Liver (tissue), 9 donors: ENCODE results near the gene CDC42EP3. TPM values are rescaled to one million over a fixed set of nuclear protein-coding genes. Genes with fewer than 3 reads are reported as not detected.

Experiments used
- DNase-seq: peaks from one replicate; pipeline ENCODE4 v3.0.0-alpha.2; 2017; ENCODE audit warnings: low spot score
- H3K27ac ChIP-seq, 2 donors: one replicate each; pipeline ENCODE4 v1.7.0; 2013; ENCODE audit warnings: inconsistent platforms in 2 of 2, low read length in 2 of 2, control low read depth in 1 of 2, low read depth in 1 of 2, mild to moderate bottlenecking in 1 of 2
- H3K27me3 ChIP-seq, 4 donors: one replicate each; pipeline versions ENCODE4 v1.6.1 to v1.7.0; 2013; ENCODE audit warnings: low read length in 3 of 4, inconsistent platforms in 1 of 4, mild to moderate bottlenecking in 1 of 4, moderate library complexity in 1 of 4; ENCODE audit not compliant: control insufficient read depth in 4 of 4, insufficient read depth in 4 of 4
- H3K36me3 ChIP-seq, 4 donors: one replicate each; pipeline versions ENCODE4 v1.6.1 to v1.7.0; 2013; ENCODE audit warnings: low read length in 3 of 4, mild to moderate bottlenecking in 3 of 4, low read depth in 1 of 4, moderate library complexity in 1 of 4; ENCODE audit not compliant: control insufficient read depth in 4 of 4, insufficient read depth in 3 of 4
- H3K4me1 ChIP-seq, 4 donors: one replicate each; pipeline versions ENCODE4 v1.6.1 to v1.7.0; 2013; ENCODE audit warnings: low read length in 3 of 4, mild to moderate bottlenecking in 3 of 4, moderate library complexity in 1 of 4; ENCODE audit not compliant: control insufficient read depth in 4 of 4, insufficient read depth in 4 of 4
- H3K4me3 ChIP-seq, 3 donors: one replicate each; pipeline versions ENCODE4 v1.6.1 to v1.7.0; 2013; ENCODE audit warnings: low read length in 3 of 3, control low read depth in 1 of 3, low read depth in 1 of 3, mild to moderate bottlenecking in 1 of 3
- H3K9ac ChIP-seq, 2 donors: one replicate each; pipeline ENCODE4 v1.7.0; 2013; ENCODE audit warnings: low read length in 2 of 2, mild to moderate bottlenecking in 2 of 2, moderate library complexity in 2 of 2, control low read depth in 1 of 2, low read depth in 1 of 2
- H3K9me3 ChIP-seq, 4 donors: one replicate each; pipeline versions ENCODE4 v1.6.1 to v1.7.0; 2013; ENCODE audit warnings: low read length in 3 of 4; ENCODE audit not compliant: control insufficient read depth in 4 of 4
- CTCF ChIP-seq: fragments of 150-350 bp; IDR thresholded peaks from 2 replicates; pipeline ENCODE4 v1.5.1; 2017; ENCODE audit warnings: improper control_type of control experiment, low read depth, low read length; ENCODE audit not compliant: missing input control
- EGR1 ChIP-seq, 2 donors: IDR thresholded peaks; 2 replicates each; pipeline ENCODE4 v1.6.1; 2016 to 2018; ENCODE audit warnings: antibody characterized with exemption in 2 of 2, low read depth in 2 of 2
- FOXA1 ChIP-seq: IDR thresholded peaks from 2 replicates; pipeline ENCODE4 v1.6.1; 2016; ENCODE audit warnings: antibody characterized with exemption
- FOXA2 ChIP-seq: IDR thresholded peaks from 2 replicates; pipeline ENCODE4 v1.6.1; 2016; ENCODE audit warnings: antibody characterized with exemption
- GABPA ChIP-seq, 2 donors: IDR thresholded peaks in 1 of 2; conservative IDR thresholded peaks in 1 of 2; 2 replicates each; pipeline ENCODE4 v1.6.1; 2016; ENCODE audit warnings: antibody characterized with exemption in 2 of 2, mild to moderate bottlenecking in 1 of 2, moderate library complexity in 1 of 2
- HNF4A ChIP-seq, 2 donors: conservative IDR thresholded peaks; 2 replicates each; pipeline ENCODE4 v1.6.1; 2016; ENCODE audit warnings: antibody characterized with exemption in 2 of 2, mild to moderate bottlenecking in 2 of 2
- HNF4G ChIP-seq: IDR thresholded peaks from 2 replicates; pipeline ENCODE4 v1.6.1; 2016; ENCODE audit warnings: antibody characterized with exemption
- JUND ChIP-seq, 2 donors: IDR thresholded peaks; 2 replicates each; pipeline ENCODE4 v1.6.1; 2016; ENCODE audit warnings: antibody characterized with exemption in 2 of 2
- MAX ChIP-seq: IDR thresholded peaks from 2 replicates; pipeline ENCODE4 v1.6.1; 2016; ENCODE audit warnings: antibody characterized with exemption
- NR2F2 ChIP-seq: IDR thresholded peaks from 2 replicates; pipeline ENCODE4 v1.6.1; 2016; ENCODE audit warnings: antibody characterized with exemption
- REST ChIP-seq: IDR thresholded peaks from 2 replicates; pipeline ENCODE4 v1.6.1; 2016; ENCODE audit warnings: antibody characterized with exemption, mild to moderate bottlenecking
- RXRA ChIP-seq, 2 donors: IDR thresholded peaks; 2 replicates each; pipeline ENCODE4 v1.6.1; 2017 to 2018; ENCODE audit warnings: antibody characterized with exemption in 2 of 2, mild to moderate bottlenecking in 1 of 2
- YY1 ChIP-seq: IDR thresholded peaks from 2 replicates; pipeline ENCODE4 v1.6.1; 2016; ENCODE audit warnings: antibody characterized with exemption, mild to moderate bottlenecking
- WGBS: extraction: QIAGEN DNeasy Blood & Tissue Kit; methylation state at CpG from one replicate; pipeline ENCODE4 v1.1.7; 2013; 5-methylcytosine and 5-hydroxymethylcytosine counted together
- polyA plus RNA-seq, 2 donors: library from polyadenylated mRNA; stranded (reverse) in 1 of 2; unstranded in 1 of 2; fragments of 200-250 nt in 1 of 2; fragments of >200 nt in 1 of 2; fragmentation: Nextera tagmentation in 1 of 2; extraction: Ambion mirVana in 1 of 2; gene quantifications; one replicate each; pipeline versions ENCODE4 v1.2.1 to v1.2.3, GENCODE V29; 2013 to 2015
- total RNA-seq, 2 donors: library from RNA; depleted of rRNA; stranded (reverse); fragments of >200 nt; gene quantifications; one replicate each; pipeline ENCODE4 v1.2.3, GENCODE V29; 2014
- donor health status: healthy.
- donor health status: healthy.
- donor health status: healthy.
- donor health status: healthy.
- donor health status: healthy.

The CDC42EP3 gene
- total and polyA plus RNA-seq, 4 donors = 2.5 to 4.1 (median 3.3) TPM

- H3K36me3 ChIP-seq = no peaks in the 10 kb centered on the region
- TF ChIP-seq GABPA (IDR thresholded peaks at IDR 0.05 in 1 of 2, conservative IDR thresholded peaks at IDR 0.05 in 1 of 2) (no peak), HNF4A (conservative IDR thresholded peaks at IDR 0.05) (no peak), EGR1 (IDR thresholded peaks at IDR 0.05; ENCODE audit: low read depth in 2 of 2) (no peak), YY1 (no peak), RXRA (IDR thresholded peaks at IDR 0.05) (no peak), FOXA2 (no peak), HNF4G (no peak), JUND (IDR thresholded peaks at IDR 0.05) (no peak), REST (no peak), FOXA1 (no peak), NR2F2 (no peak), MAX (no peak)
- no peaks in the 10 kb centered on the region for H3K27me3 ChIP-seq
- no peaks in the 10 kb centered on the region for H3K4me1 ChIP-seq
- no peak overlapping the region for H3K9ac ChIP-seq
- DNase-seq = no peak
- no peak overlapping the region for H3K27ac ChIP-seq
- no peaks in the 10 kb centered on the region for H3K9me3 ChIP-seq
- no peak overlapping the region for H3K4me3 ChIP-seq
These were observed 21.3 kb upstream of the CDC42EP3 start for GRCh38 chr2:37692711-37693110.

GRCh38 chr2:37689751-37690150 is 18.3 kb upstream of the CDC42EP3 start:
- Histone ChIP-seq H3K9ac (no peak overlapping the region), H3K36me3 (no peaks in the 10 kb centered on the region), H3K27me3 (no peaks in the 10 kb centered on the region), H3K4me3 (no peak overlapping the region), H3K4me1 (peaks cover 0 to 5% (median 0%) of the 10 kb centered on the region in 4 donors), H3K9me3 (no peaks in the 10 kb centered on the region), H3K27ac (no peak overlapping the region)
- TF ChIP-seq JUND (IDR thresholded peaks at IDR 0.05) = no peak
- 85% methylated on average over 2 of the region's 2 CpGs for WGBS
- no peak for DNase-seq

- H3K9ac ChIP-seq = no peak overlapping the region
- WGBS = 83% methylated on average over 10 of the region's 10 CpGs
- H3K9me3 ChIP-seq = no peaks in the 10 kb centered on the region
- TF ChIP-seq CTCF (no peak), NR2F2 (no peak)
- H3K4me3 ChIP-seq = no peak overlapping the region
- peaks cover 0 to 5% (median 0%) of the 10 kb centered on the region in 4 donors for H3K4me1 ChIP-seq
- DNase-seq = no peak
- H3K36me3 ChIP-seq = no peaks in the 10 kb centered on the region
- no peaks in the 10 kb centered on the region for H3K27me3 ChIP-seq
- H3K27ac ChIP-seq = no peak overlapping the region
These were observed 17.5 kb upstream of the CDC42EP3 start for GRCh38 chr2:37688771-37689468.
